ENCODE data around the gene BCKDHB.

GRCh38 chr6:80304014-80304413 lies 197.5 kb downstream of the BCKDHB start:
- TF ChIP-seq CTCF (IDR thresholded peaks at IDR 0.05) (no peak), POLR2A (IDR thresholded peaks at IDR 0.05) (no peak)

Measured in lower leg skin (tissue), 3 donors.